Measurements from ENCODE around the gene FOLR2. TPM values are rescaled to one million over a fixed set of nuclear protein-coding genes. Genes with fewer than 3 reads are reported as not detected.

Gene FOLR2
- total and polyA plus RNA-seq, 2 experiments from 2014 or later, result not detected

DNA sequence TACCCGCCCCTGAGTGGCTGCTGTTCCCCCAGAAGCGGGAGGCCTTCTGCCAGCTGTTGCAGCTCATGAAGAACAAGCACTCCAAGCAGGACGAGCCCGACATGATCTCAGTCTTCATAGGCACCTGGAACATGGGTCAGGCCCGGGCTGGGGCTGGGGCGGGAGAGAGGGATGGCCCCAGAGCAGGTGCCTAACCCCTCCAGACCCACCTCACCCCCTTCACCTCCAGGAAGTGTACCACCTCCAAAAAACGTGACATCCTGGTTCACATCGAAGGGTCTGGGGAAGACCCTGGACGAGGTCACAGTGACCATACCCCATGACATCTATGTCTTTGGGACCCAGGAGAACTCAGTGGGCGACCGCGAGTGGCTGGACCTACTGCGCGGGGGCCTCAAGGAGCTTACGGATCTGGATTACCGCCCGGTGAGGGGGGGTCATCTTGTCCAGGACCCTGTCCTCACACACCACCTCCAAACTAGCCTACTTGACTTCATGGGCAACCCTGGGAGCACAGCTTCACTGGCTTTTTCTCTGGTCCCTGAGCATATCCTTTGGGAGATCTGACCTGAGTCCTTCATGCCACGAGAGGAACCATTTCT lies 14.3 kb downstream of the FOLR2 start (continued):
- TF ChIP-seq, protein P1, sequence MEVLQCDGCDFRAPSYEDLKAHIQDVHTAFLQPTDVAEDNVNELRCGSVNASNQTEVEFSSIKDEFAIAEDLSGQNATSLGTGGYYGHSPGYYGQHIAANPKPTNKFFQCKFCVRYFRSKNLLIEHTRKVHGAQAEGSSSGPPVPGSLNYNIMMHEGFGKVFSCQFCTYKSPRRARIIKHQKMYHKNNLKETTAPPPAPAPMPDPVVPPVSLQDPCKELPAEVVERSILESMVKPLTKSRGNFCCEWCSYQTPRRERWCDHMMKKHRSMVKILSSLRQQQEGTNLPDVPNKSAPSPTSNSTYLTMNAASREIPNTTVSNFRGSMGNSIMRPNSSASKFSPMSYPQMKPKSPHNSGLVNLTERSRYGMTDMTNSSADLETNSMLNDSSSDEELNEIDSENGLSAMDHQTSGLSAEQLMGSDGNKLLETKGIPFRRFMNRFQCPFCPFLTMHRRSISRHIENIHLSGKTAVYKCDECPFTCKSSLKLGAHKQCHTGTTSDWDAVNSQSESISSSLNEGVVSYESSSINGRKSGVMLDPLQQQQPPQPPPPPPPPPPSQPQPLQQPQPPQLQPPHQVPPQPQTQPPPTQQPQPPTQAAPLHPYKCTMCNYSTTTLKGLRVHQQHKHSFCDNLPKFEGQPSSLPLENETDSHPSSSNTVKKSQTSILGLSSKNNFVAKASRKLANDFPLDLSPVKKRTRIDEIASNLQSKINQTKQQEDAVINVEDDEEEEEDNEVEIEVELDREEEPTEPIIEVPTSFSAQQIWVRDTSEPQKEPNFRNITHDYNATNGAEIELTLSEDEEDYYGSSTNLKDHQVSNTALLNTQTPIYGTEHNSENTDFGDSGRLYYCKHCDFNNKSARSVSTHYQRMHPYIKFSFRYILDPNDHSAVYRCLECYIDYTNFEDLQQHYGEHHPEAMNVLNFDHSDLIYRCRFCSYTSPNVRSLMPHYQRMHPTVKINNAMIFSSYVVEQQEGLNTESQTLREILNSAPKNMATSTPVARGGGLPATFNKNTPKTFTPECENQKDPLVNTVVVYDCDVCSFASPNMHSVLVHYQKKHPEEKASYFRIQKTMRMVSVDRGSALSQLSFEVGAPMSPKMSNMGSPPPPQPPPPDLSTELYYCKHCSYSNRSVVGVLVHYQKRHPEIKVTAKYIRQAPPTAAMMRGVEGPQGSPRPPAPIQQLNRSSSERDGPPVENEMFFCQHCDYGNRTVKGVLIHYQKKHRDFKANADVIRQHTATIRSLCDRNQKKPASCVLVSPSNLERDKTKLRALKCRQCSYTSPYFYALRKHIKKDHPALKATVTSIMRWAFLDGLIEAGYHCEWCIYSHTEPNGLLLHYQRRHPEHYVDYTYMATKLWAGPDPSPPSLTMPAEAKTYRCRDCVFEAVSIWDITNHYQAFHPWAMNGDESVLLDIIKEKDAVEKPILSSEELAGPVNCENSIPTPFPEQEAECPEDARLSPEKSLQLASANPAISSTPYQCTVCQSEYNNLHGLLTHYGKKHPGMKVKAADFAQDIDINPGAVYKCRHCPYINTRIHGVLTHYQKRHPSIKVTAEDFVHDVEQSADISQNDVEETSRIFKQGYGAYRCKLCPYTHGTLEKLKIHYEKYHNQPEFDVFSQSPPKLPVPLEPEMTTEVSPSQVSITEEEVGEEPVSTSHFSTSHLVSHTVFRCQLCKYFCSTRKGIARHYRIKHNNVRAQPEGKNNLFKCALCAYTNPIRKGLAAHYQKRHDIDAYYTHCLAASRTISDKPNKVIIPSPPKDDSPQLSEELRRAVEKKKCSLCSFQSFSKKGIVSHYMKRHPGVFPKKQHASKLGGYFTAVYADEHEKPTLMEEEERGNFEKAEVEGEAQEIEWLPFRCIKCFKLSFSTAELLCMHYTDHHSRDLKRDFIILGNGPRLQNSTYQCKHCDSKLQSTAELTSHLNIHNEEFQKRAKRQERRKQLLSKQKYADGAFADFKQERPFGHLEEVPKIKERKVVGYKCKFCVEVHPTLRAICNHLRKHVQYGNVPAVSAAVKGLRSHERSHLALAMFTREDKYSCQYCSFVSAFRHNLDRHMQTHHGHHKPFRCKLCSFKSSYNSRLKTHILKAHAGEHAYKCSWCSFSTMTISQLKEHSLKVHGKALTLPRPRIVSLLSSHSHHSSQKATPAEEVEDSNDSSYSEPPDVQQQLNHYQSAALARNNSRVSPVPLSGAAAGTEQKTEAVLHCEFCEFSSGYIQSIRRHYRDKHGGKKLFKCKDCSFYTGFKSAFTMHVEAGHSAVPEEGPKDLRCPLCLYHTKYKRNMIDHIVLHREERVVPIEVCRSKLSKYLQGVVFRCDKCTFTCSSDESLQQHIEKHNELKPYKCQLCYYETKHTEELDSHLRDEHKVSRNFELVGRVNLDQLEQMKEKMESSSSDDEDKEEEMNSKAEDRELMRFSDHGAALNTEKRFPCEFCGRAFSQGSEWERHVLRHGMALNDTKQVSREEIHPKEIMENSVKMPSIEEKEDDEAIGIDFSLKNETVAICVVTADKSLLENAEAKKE (CRISPR knock-in tag; IDR thresholded peaks at IDR 0.05), result no peak
- TF ChIP-seq JUNB (IDR thresholded peaks at IDR 0.05; ENCODE audit: unreplicated experiment) (no peak), POLR2AphosphoS5 (IDR thresholded peaks at IDR 0.05; ENCODE audit: low read depth) (no peak), EZH2phosphoT487 (IDR thresholded peaks at IDR 0.05; ENCODE audit: unreplicated experiment) (no peak), ZNF114 (CRISPR knock-in tag; IDR thresholded peaks at IDR 0.05) (no peak), ZNF331 (CRISPR knock-in tag; IDR thresholded peaks at IDR 0.05; ENCODE audit: low read depth) (no peak), EZH2 (IDR thresholded peaks at IDR 0.05; ENCODE audit: low read depth, unreplicated experiment) (no peak)

DNA sequence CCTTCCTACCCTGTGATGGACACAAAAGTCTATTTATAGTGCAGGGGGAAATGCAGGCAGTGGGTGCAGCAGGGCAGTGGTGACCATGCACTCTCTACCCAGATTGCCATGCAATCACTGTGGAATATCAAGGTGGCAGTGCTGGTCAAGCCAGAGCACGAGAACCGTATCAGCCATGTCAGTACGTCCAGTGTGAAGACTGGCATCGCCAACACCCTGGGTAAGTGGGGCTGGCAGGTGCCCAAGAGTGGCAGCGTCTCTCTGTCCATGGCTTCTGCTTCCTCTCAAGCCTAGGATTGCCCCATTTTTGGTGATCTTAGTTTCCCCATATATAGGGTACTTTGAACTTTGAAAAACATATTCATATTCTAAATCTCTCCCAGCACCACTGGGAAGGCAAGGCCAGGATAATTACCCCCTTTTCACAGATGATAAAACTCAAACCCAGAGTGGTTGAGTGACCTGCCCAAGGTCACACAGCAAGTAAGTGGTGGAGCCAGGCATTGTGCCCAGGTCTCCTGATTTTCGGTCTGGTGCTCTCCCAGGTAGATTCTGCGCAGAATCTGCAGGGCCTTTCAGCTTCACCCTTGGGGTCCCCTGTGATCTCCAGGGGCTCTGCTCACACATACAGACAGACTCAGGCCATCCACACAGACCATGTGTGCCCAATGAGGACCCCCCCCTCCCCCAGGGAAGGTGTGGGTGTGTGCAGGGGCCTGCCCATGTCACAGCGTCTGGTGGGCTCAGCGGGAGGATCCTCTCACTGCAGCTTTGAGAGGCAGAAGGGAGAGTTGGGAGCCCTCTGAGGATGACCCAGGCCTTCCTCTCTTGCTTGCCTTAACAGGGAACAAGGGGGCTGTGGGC lies 15.0 kb downstream of the FOLR2 start:
- Histone ChIP-seq H3K27me3 (ENCODE audit: insufficient read depth) (no peaks in the 10 kb centered on the region), H3K27ac (ENCODE audit: low read depth) (no peak overlapping the region), H3K4me1 (ENCODE audit: insufficient read depth) (0 out of 2 replicates have a peak, but pooled peaks cover under 1% of the 10 kb centered on the region), H3K36me3 (ENCODE audit: insufficient read depth) (no peaks in the 10 kb centered on the region; the same call in 1 of the 2 replicates), H3K4me3 (no peak overlapping the region), H3F3A (replicated peaks; ENCODE audit: low read depth) (no peaks in the 10 kb centered on the region), H3K79me2 (replicated peaks; ENCODE audit: insufficient read depth) (peaks cover 4% of the 10 kb centered on the region; the same call in 1 of the 2 replicates), H3K4me2 (no peak overlapping the region), H4K20me1 (replicated peaks; ENCODE audit: insufficient read depth) (peaks cover 7% of the 10 kb centered on the region; the same call in 1 of the 2 replicates), H2AFZ (no peak overlapping the region), H3K9me2 (ENCODE audit: insufficient read depth) (no peaks in the 10 kb centered on the region)
- no peaks in the 10 kb centered on the region for H3K9me3 Mint-ChIP-seq
- H3K36me3 Mint-ChIP-seq (ENCODE audit: low read depth), result peaks cover 72% of the 10 kb centered on the region
- DNase-seq (ENCODE audit: low spot score), result no peak
- ATAC-seq, result no peak
- no peak overlapping the region for H3K4me3 Mint-ChIP-seq
- no peak overlapping the region for H3K27ac Mint-ChIP-seq
- H3K27me3 Mint-ChIP-seq (ENCODE audit: insufficient read depth, low read depth, poor library complexity), result peaks cover 12% of the 10 kb centered on the region
- peaks cover 5% of the 10 kb centered on the region for H3K4me1 Mint-ChIP-seq
- TF ChIP-seq, protein P2, sequence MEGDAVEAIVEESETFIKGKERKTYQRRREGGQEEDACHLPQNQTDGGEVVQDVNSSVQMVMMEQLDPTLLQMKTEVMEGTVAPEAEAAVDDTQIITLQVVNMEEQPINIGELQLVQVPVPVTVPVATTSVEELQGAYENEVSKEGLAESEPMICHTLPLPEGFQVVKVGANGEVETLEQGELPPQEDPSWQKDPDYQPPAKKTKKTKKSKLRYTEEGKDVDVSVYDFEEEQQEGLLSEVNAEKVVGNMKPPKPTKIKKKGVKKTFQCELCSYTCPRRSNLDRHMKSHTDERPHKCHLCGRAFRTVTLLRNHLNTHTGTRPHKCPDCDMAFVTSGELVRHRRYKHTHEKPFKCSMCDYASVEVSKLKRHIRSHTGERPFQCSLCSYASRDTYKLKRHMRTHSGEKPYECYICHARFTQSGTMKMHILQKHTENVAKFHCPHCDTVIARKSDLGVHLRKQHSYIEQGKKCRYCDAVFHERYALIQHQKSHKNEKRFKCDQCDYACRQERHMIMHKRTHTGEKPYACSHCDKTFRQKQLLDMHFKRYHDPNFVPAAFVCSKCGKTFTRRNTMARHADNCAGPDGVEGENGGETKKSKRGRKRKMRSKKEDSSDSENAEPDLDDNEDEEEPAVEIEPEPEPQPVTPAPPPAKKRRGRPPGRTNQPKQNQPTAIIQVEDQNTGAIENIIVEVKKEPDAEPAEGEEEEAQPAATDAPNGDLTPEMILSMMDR (conservative IDR thresholded peaks at IDR 0.05; ENCODE audit: low read depth in 2 of 2), result no peak

Data from GM23338 (cell line).